ENCODE results near the gene SUSD3.
"Not testable (repeated sequence)": the region's sequence is repeated elsewhere in the genome, so short reads cannot be mapped to it uniquely, and the experiment has no call there.

DNA sequence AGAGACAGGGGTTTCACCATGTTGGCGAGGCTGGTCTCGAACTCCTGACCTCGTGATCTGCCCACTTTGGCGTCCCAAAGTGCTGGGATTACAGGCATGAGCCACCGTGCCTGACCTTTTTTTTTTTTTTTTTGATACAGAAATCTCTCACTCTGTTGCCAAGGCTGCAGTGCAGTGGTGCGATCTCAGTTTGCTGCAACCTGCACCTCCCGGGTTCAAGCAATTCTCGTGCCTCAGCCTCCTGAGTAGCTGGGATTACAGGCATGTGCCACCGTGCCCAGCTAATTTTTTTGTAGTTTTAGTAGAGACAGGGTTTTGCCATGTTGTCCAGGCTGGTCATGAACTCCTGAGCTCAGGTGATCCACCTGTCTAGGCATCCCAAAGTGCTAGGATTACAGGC lies 59.0 kb downstream of the SUSD3 start:
- TF ChIP-seq, protein P1, sequence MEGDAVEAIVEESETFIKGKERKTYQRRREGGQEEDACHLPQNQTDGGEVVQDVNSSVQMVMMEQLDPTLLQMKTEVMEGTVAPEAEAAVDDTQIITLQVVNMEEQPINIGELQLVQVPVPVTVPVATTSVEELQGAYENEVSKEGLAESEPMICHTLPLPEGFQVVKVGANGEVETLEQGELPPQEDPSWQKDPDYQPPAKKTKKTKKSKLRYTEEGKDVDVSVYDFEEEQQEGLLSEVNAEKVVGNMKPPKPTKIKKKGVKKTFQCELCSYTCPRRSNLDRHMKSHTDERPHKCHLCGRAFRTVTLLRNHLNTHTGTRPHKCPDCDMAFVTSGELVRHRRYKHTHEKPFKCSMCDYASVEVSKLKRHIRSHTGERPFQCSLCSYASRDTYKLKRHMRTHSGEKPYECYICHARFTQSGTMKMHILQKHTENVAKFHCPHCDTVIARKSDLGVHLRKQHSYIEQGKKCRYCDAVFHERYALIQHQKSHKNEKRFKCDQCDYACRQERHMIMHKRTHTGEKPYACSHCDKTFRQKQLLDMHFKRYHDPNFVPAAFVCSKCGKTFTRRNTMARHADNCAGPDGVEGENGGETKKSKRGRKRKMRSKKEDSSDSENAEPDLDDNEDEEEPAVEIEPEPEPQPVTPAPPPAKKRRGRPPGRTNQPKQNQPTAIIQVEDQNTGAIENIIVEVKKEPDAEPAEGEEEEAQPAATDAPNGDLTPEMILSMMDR (IDR thresholded peaks at IDR 0.05; ENCODE audit: insufficient read depth, low read length), result not testable (repeated sequence)
- TF ChIP-seq, protein P2, sequence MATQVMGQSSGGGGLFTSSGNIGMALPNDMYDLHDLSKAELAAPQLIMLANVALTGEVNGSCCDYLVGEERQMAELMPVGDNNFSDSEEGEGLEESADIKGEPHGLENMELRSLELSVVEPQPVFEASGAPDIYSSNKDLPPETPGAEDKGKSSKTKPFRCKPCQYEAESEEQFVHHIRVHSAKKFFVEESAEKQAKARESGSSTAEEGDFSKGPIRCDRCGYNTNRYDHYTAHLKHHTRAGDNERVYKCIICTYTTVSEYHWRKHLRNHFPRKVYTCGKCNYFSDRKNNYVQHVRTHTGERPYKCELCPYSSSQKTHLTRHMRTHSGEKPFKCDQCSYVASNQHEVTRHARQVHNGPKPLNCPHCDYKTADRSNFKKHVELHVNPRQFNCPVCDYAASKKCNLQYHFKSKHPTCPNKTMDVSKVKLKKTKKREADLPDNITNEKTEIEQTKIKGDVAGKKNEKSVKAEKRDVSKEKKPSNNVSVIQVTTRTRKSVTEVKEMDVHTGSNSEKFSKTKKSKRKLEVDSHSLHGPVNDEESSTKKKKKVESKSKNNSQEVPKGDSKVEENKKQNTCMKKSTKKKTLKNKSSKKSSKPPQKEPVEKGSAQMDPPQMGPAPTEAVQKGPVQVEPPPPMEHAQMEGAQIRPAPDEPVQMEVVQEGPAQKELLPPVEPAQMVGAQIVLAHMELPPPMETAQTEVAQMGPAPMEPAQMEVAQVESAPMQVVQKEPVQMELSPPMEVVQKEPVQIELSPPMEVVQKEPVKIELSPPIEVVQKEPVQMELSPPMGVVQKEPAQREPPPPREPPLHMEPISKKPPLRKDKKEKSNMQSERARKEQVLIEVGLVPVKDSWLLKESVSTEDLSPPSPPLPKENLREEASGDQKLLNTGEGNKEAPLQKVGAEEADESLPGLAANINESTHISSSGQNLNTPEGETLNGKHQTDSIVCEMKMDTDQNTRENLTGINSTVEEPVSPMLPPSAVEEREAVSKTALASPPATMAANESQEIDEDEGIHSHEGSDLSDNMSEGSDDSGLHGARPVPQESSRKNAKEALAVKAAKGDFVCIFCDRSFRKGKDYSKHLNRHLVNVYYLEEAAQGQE (IDR thresholded peaks at IDR 0.05; ENCODE audit: insufficient replicate concordance, low read depth), result not testable (repeated sequence)
- TF ChIP-seq POLR2AphosphoS5 (IDR thresholded peaks at IDR 0.05; ENCODE audit: low read depth), result not testable (repeated sequence)

Measured in HL-60 (cell line).